Suprapubic skin (tissue), 4 donors: Measurements from ENCODE around the gene ALKBH8. TPM values are rescaled to one million over a fixed set of nuclear protein-coding genes. Genes with fewer than 3 reads are reported as not detected.
A peak's percentile ranks its signal among the peaks of the same experiment; 100 is the strongest.
"Not testable (repeated sequence)": the region's sequence is repeated elsewhere in the genome, so short reads cannot be mapped to it uniquely, and the experiment has no call there.

Experiments
- DNase-seq, 2 donors: peaks; one replicate each; pipeline ENCODE4 v3.0.0-alpha.2; 2019; ENCODE audit warnings: low spot score in 2 of 2
- H3K27ac ChIP-seq: fragments of 200-600 bp; sonication (generic); one replicate; pipeline ENCODE4 v1.5.1; 2019
- H3K27me3 ChIP-seq: fragments of 200-600 bp; sonication (generic); one replicate; pipeline ENCODE4 v1.5.1; 2019
- H3K36me3 ChIP-seq: fragments of 200-600 bp; sonication (generic); one replicate; pipeline ENCODE4 v1.5.1; 2019
- H3K4me1 ChIP-seq: fragments of 200-600 bp; sonication (generic); one replicate; pipeline ENCODE4 v1.5.1; 2019
- H3K4me3 ChIP-seq: fragments of 200-600 bp; sonication (generic); one replicate; pipeline ENCODE4 v1.5.1; 2019; ENCODE audit warnings: mild to moderate bottlenecking
- H3K9me3 ChIP-seq: fragments of 200-600 bp; sonication (generic); one replicate; pipeline ENCODE4 v1.5.1; 2019
- CTCF ChIP-seq, 2 donors: fragments of 200-600 bp in 1 of 2; fragments of 450-650 bp in 1 of 2; sonication (generic) in 1 of 2; IDR thresholded peaks; one replicate each; pipeline ENCODE4 v1.5.1; 2016 to 2019; ENCODE audit warnings: antibody characterized with exemption in 2 of 2, mild to moderate bottlenecking in 1 of 2, moderate library complexity in 1 of 2
- EP300 ChIP-seq: sonication (generic); formaldehyde crosslinking; IDR thresholded peaks from one replicate; pipeline ENCODE4 v1.6.1; 2017; ENCODE audit warnings: antibody characterized with exemption
- POLR2A ChIP-seq, 2 donors: fragments of 450-650 bp; IDR thresholded peaks; one replicate each; pipeline ENCODE4 v1.6.1; 2017; ENCODE audit warnings: antibody characterized with exemption in 2 of 2, mild to moderate bottlenecking in 2 of 2, moderate library complexity in 2 of 2
- POLR2AphosphoS5 ChIP-seq, 3 donors: sonication (generic); formaldehyde crosslinking; IDR thresholded peaks; one replicate each; pipeline ENCODE4 v1.6.1; 2017; ENCODE audit warnings: antibody characterized with exemption in 3 of 3
- WGBS: methylation state at CpG from one replicate; pipeline ENCODE4 v1.1.5; 2018; 5-methylcytosine and 5-hydroxymethylcytosine counted together
- total RNA-seq, 4 donors: library from RNA; depleted of rRNA; stranded (reverse); fragments of >200 nt; gene quantifications; one replicate each; pipeline ENCODE4 v1.1.0, GENCODE V29; 2016

The ALKBH8 gene
- total RNA-seq, 4 donors from 2014 or later, result 2.0 to 6.8 (median 5.6) TPM

GRCh38 chr11:107581147-107581546 is 15.6 kb upstream of the ALKBH8 start:
- H3K9me3 ChIP-seq, result no peaks in the 10 kb centered on the region
- TF ChIP-seq POLR2AphosphoS5 (IDR thresholded peaks at IDR 0.05) (no peak), CTCF (IDR thresholded peaks at IDR 0.05) (no peak), POLR2A (IDR thresholded peaks at IDR 0.05) (no peak), EP300 (no peak)
- H3K4me3 ChIP-seq, result no peak overlapping the region
- H3K4me1 ChIP-seq, result no peaks in the 10 kb centered on the region
- no peaks in the 10 kb centered on the region for H3K36me3 ChIP-seq
- no peak for DNase-seq
- 35% methylated on average over 3 of the region's 3 CpGs for WGBS
- no peak overlapping the region for H3K27ac ChIP-seq
- H3K27me3 ChIP-seq, result no peaks in the 10 kb centered on the region

DNA sequence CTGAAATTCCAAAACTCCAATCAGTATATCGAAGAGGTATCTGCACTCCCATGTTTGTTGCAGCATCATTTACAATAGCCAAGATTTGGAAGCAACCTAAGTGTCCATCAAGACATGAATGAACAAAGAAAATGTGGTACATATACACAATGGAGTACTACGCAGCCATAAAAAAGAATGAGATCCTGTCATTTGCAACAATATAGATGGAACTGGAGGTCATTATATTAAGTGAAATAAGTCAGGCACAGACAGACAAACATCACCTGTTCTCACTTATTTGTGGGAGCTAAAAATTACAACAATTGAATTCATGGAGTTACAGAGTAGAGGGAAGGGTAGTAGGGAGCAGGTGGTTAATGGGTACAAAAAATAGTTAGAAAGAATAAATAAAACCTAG is 13.6 kb upstream of the ALKBH8 start:
- not testable (repeated sequence) for H3K36me3 ChIP-seq, H3K27ac ChIP-seq, H3K4me1 ChIP-seq, DNase-seq, H3K4me3 ChIP-seq, H3K27me3 ChIP-seq, H3K9me3 ChIP-seq
- WGBS, result 100% methylated on average over 2 of the region's 2 CpGs

DNA sequence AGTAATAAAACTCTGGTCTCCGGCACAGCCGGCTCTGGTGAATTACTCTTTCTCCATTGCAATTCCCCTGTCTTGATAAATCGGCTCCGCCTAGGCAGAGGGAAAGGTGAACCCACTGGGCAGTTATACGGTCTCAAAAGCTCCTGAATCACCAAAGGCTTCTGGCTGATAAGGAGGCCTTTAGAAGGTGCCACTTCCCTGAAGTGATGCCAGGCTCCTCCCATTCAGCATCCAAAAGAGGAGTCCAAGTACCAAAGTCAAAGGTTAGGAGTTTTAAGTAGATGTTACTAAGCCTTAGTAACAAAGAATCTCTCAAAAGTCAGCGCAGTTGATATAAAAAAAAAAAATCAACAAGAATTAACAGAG is 11.8 kb upstream of the ALKBH8 start:
- Histone ChIP-seq H3K4me3 (no peak overlapping the region), H3K27ac (no peak overlapping the region), H3K4me1 (no peaks in the 10 kb centered on the region), H3K36me3 (no peaks in the 10 kb centered on the region), H3K27me3 (no peaks in the 10 kb centered on the region), H3K9me3 (no peaks in the 10 kb centered on the region)
- no peak for TF ChIP-seq CTCF (IDR thresholded peaks at IDR 0.05)
- no peak for TF ChIP-seq POLR2AphosphoS5 (IDR thresholded peaks at IDR 0.05)
- no peak for TF ChIP-seq EP300
- TF ChIP-seq POLR2A (IDR thresholded peaks at IDR 0.05), result no peak
- WGBS, result 61% methylated on average over 6 of the region's 6 CpGs
- no peak for DNase-seq

DNA sequence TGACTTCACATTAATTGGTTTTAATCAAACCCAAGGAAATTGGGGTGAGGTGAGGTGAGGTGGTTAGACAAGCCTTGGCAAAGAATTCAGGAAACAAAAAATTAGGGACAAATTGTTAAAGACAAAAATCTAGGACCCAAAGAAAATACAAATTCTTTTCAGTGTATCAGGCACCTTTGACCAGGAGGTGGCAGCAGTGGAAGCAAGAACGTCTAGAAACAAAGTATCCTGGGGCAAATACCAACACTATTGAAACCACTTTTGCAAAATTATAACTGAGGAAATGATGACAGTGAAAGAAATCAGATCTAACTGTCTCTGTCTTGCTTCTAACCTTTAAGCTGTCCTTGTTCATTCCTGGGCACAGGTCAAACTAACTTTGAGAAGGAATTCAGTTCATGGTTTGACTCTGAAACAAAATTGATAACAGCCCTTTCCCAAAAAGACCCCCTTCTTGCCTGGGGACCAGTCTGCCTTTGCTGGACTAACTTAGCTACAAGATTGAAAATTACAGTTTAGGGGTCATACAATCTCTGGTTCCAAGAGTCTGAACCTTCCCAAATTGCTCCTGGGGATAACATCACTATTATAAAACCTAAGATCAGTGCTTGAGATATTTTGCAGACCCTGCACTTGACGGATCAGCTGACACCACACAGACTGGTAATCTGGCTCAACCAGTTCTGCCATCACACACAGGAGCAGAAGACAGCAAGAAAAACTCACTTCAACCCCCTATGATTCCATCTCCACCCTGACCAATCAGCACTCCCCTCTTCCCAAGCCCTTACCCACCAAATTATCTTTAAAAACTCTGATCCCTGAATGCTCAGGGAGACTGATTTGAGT is 11.2 kb upstream of the ALKBH8 start:
- not testable (repeated sequence) for H3K4me1 ChIP-seq, DNase-seq, H3K36me3 ChIP-seq, H3K27me3 ChIP-seq, H3K9me3 ChIP-seq, H3K27ac ChIP-seq, H3K4me3 ChIP-seq
- TF ChIP-seq CTCF (IDR thresholded peaks at IDR 0.05), result peak; percentile 56 to 63
- 25% methylated on average over 2 of the region's 2 CpGs for WGBS

DNA sequence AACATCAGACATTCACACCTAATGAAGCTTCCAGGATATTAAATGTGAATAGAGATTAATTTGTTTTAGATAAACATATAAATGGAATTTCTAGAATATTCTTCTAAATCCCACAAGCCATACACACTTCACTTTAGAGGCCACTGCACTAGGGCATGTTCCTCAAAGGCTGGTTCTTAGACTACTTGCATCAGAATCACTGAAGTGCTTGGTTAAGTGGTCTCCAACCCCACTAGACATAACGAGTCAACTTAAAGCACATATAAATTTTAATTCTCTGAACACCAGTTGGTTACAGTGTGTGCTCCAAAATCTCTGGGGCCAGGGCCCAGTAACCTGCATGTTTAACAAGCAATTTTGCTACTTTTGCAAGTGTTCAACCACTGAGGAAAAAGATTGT is 7.9 kb upstream of the ALKBH8 start:
- no peaks in the 10 kb centered on the region for H3K9me3 ChIP-seq
- TF ChIP-seq POLR2AphosphoS5 (IDR thresholded peaks at IDR 0.05), result no peak
- H3K36me3 ChIP-seq, result no peaks in the 10 kb centered on the region
- WGBS, result 61% methylated on average over 1 of the region's 1 CpG
- no peak overlapping the region for H3K27ac ChIP-seq
- H3K4me1 ChIP-seq, result no peaks in the 10 kb centered on the region
- no peak overlapping the region for H3K4me3 ChIP-seq
- no peak for DNase-seq
- H3K27me3 ChIP-seq, result no peaks in the 10 kb centered on the region

GRCh38 chr11:107570015-107570414 is 4.5 kb upstream of the ALKBH8 start:
- no peak overlapping the region for H3K4me3 ChIP-seq
- no peaks in the 10 kb centered on the region for H3K9me3 ChIP-seq
- H3K27me3 ChIP-seq, result no peaks in the 10 kb centered on the region
- peaks cover 7% of the 10 kb centered on the region for H3K4me1 ChIP-seq
- no peak for DNase-seq
- 85% methylated on average over 4 of the region's 12 CpGs for WGBS
- H3K36me3 ChIP-seq, result no peaks in the 10 kb centered on the region
- no peak for TF ChIP-seq POLR2A (IDR thresholded peaks at IDR 0.05)
- no peak for TF ChIP-seq EP300
- TF ChIP-seq CTCF (IDR thresholded peaks at IDR 0.05), result no peak
- TF ChIP-seq POLR2AphosphoS5 (IDR thresholded peaks at IDR 0.05), result no peak
- H3K27ac ChIP-seq, result no peak overlapping the region
